ENCODE measurements around the gene RPS27L.

Gene RPS27L

DNA sequence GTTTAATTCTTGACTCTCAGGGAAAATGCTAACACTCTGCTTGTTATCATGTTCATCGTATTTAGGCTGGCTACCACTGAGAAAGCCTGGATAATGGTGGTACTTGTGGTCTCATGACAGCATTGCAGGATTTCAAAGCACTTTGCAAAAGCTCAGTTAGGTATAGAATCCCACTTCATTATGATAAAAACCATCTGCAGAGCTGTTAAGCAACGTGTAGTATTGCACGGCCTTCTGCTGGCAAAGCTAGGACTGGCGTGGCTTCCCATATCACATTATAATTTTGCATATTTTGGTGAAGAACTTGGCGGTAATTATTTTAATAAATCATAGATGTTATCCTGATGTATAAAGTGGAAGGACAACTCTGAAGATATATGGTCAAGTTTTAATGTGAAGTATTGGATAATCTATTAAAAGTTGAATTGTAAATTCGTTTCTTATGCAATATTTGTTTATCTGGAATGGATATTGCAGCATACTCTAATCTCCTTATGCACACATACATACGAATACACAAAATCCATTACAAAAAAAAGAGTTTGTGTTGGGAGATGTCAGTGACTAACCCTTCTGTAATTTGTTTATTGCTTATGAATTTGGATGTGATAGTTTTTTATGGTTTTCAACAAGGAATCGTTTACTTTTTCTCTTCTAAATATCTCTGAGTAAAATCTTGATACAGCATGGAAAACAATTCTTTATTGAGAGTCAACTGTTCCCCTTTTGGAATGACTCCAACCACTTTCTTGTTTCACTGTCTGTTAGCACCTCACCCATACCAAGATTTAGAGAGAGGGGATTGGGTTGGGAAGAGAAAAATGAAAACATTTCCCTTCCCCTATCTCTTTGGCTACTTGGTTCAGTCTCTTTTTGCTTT lies 41.3 kb upstream of the RPS27L start:
- H3K9me3 ChIP-seq (ENCODE audit: control insufficient read depth, insufficient read depth, low read depth, low read length) = no peaks in the 10 kb centered on the region
- H3K36me3 ChIP-seq (ENCODE audit: control insufficient read depth in 2 of 2, insufficient read depth in 1 of 2, low read length in 2 of 2) = no peaks in the 10 kb centered on the region
- peaks cover 10% of the 10 kb centered on the region; the same call in 1 of the 2 replicates for H3K4me1 ChIP-seq (ENCODE audit: control insufficient read depth, insufficient read depth, low read length)
- CTCF ChIA-PET = no interaction called here
- no peak overlapping the region for H3K27ac ChIP-seq (ENCODE audit: extremely low read depth, low read depth, low read length)
- POLR2A ChIA-PET = no interaction called here
- no peak overlapping the region for H3K4me3 ChIP-seq (ENCODE audit: low read depth, low read length)
- TF ChIP-seq, protein P1, sequence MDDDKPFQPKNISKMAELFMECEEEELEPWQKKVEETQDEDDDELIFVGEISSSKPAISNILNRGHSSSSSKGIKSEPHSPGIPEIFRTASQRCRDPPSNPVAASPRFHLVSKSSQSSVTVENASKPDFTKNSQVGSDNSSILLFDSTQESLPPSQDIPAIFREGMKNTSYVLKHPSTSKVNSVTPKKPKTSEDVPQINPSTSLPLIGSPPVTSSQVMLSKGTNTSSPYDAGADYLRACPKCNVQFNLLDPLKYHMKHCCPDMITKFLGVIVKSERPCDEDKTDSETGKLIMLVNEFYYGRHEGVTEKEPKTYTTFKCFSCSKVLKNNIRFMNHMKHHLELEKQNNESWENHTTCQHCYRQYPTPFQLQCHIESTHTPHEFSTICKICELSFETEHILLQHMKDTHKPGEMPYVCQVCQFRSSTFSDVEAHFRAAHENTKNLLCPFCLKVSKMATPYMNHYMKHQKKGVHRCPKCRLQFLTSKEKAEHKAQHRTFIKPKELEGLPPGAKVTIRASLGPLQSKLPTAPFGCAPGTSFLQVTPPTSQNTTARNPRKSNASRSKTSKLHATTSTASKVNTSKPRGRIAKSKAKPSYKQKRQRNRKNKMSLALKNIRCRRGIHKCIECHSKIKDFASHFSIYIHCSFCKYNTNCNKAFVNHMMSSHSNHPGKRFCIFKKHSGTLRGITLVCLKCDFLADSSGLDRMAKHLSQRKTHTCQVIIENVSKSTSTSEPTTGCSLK (tag by site-specific recombination; IDR thresholded peaks at IDR 0.05) = no peak
- no peak for TF ChIP-seq ZNF664 (tag by site-specific recombination; IDR thresholded peaks at IDR 0.05)
- TF ChIP-seq, protein P2, sequence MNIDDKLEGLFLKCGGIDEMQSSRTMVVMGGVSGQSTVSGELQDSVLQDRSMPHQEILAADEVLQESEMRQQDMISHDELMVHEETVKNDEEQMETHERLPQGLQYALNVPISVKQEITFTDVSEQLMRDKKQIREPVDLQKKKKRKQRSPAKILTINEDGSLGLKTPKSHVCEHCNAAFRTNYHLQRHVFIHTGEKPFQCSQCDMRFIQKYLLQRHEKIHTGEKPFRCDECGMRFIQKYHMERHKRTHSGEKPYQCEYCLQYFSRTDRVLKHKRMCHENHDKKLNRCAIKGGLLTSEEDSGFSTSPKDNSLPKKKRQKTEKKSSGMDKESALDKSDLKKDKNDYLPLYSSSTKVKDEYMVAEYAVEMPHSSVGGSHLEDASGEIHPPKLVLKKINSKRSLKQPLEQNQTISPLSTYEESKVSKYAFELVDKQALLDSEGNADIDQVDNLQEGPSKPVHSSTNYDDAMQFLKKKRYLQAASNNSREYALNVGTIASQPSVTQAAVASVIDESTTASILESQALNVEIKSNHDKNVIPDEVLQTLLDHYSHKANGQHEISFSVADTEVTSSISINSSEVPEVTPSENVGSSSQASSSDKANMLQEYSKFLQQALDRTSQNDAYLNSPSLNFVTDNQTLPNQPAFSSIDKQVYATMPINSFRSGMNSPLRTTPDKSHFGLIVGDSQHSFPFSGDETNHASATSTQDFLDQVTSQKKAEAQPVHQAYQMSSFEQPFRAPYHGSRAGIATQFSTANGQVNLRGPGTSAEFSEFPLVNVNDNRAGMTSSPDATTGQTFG (tag by site-specific recombination; IDR thresholded peaks at IDR 0.05; ENCODE audit: borderline replicate concordance) = no peak
- no peak for TF ChIP-seq ZNF571 (tag by site-specific recombination; IDR thresholded peaks at IDR 0.05)
- TF ChIP-seq ZNF133 (tag by site-specific recombination; IDR thresholded peaks at IDR 0.05) = no peak
- TF ChIP-seq, protein P3, sequence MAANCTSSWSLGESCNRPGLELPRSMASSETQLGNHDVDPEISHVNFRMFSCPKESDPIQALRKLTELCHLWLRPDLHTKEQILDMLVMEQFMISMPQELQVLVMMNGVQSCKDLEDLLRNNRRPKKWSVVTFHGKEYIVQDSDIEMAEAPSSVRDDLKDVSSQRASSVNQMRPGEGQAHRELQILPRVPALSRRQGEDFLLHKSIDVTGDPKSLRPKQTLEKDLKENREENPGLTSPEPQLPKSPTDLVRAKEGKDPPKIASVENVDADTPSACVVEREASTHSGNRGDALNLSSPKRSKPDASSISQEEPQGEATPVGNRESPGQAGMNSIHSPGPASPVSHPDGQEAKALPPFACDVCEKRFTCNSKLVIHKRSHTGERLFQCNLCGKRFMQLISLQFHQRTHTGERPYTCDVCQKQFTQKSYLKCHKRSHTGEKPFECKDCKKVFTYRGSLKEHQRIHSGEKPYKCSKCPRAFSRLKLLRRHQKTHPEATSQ (tag by site-specific recombination; IDR thresholded peaks at IDR 0.05) = no peak
- no peak for TF ChIP-seq ZNF529 (tag by site-specific recombination; IDR thresholded peaks at IDR 0.05; ENCODE audit: insufficient replicate concordance)
- no peak for TF ChIP-seq ZNF776 (tag by site-specific recombination; IDR thresholded peaks at IDR 0.05; ENCODE audit: borderline replicate concordance)
- TF ChIP-seq WT1 (tag by site-specific recombination; IDR thresholded peaks at IDR 0.05) = no peak
- TF ChIP-seq OSR2 (tag by site-specific recombination; IDR thresholded peaks at IDR 0.05) = peak; percentile 59; the same call in 1 of the 2 replicates
- 0 out of 2 replicates have a peak, but pooled peaks have one; percentile 18 for TF ChIP-seq ZNF610 (tag by site-specific recombination; IDR thresholded peaks at IDR 0.05; ENCODE audit: borderline replicate concordance)
- no peak for TF ChIP-seq ZNF76 (tag by site-specific recombination; IDR thresholded peaks at IDR 0.05; ENCODE audit: borderline replicate concordance, low read depth)
- TF ChIP-seq KLF10 (tag by site-specific recombination; IDR thresholded peaks at IDR 0.05) = no peak
- no peak for TF ChIP-seq ZNF561 (tag by site-specific recombination; IDR thresholded peaks at IDR 0.05; ENCODE audit: borderline replicate concordance)
- TF ChIP-seq, protein P4, sequence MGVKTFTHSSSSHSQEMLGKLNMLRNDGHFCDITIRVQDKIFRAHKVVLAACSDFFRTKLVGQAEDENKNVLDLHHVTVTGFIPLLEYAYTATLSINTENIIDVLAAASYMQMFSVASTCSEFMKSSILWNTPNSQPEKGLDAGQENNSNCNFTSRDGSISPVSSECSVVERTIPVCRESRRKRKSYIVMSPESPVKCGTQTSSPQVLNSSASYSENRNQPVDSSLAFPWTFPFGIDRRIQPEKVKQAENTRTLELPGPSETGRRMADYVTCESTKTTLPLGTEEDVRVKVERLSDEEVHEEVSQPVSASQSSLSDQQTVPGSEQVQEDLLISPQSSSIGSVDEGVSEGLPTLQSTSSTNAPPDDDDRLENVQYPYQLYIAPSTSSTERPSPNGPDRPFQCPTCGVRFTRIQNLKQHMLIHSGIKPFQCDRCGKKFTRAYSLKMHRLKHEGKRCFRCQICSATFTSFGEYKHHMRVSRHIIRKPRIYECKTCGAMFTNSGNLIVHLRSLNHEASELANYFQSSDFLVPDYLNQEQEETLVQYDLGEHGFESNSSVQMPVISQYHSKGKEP (tag by site-specific recombination; IDR thresholded peaks at IDR 0.05) = peak; percentile 70; the same call in 1 of the 2 replicates
- TF ChIP-seq, protein P5, sequence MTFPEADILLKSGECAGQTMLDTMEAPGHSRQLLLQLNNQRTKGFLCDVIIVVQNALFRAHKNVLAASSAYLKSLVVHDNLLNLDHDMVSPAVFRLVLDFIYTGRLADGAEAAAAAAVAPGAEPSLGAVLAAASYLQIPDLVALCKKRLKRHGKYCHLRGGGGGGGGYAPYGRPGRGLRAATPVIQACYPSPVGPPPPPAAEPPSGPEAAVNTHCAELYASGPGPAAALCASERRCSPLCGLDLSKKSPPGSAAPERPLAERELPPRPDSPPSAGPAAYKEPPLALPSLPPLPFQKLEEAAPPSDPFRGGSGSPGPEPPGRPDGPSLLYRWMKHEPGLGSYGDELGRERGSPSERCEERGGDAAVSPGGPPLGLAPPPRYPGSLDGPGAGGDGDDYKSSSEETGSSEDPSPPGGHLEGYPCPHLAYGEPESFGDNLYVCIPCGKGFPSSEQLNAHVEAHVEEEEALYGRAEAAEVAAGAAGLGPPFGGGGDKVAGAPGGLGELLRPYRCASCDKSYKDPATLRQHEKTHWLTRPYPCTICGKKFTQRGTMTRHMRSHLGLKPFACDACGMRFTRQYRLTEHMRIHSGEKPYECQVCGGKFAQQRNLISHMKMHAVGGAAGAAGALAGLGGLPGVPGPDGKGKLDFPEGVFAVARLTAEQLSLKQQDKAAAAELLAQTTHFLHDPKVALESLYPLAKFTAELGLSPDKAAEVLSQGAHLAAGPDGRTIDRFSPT (tag by site-specific recombination; IDR thresholded peaks at IDR 0.05) = no peak
- no peak for TF ChIP-seq ZNF549 (tag by site-specific recombination; IDR thresholded peaks at IDR 0.05)
- TF ChIP-seq FEZF1 (tag by site-specific recombination; IDR thresholded peaks at IDR 0.05) = no peak
- no peak for TF ChIP-seq ZNF248 (tag by site-specific recombination; IDR thresholded peaks at IDR 0.05)
- no peak for TF ChIP-seq ZNF37A (tag by site-specific recombination; IDR thresholded peaks at IDR 0.05)
- no peak for TF ChIP-seq ZNF530 (tag by site-specific recombination; IDR thresholded peaks at IDR 0.05; ENCODE audit: low read depth)
- TF ChIP-seq, protein P6, sequence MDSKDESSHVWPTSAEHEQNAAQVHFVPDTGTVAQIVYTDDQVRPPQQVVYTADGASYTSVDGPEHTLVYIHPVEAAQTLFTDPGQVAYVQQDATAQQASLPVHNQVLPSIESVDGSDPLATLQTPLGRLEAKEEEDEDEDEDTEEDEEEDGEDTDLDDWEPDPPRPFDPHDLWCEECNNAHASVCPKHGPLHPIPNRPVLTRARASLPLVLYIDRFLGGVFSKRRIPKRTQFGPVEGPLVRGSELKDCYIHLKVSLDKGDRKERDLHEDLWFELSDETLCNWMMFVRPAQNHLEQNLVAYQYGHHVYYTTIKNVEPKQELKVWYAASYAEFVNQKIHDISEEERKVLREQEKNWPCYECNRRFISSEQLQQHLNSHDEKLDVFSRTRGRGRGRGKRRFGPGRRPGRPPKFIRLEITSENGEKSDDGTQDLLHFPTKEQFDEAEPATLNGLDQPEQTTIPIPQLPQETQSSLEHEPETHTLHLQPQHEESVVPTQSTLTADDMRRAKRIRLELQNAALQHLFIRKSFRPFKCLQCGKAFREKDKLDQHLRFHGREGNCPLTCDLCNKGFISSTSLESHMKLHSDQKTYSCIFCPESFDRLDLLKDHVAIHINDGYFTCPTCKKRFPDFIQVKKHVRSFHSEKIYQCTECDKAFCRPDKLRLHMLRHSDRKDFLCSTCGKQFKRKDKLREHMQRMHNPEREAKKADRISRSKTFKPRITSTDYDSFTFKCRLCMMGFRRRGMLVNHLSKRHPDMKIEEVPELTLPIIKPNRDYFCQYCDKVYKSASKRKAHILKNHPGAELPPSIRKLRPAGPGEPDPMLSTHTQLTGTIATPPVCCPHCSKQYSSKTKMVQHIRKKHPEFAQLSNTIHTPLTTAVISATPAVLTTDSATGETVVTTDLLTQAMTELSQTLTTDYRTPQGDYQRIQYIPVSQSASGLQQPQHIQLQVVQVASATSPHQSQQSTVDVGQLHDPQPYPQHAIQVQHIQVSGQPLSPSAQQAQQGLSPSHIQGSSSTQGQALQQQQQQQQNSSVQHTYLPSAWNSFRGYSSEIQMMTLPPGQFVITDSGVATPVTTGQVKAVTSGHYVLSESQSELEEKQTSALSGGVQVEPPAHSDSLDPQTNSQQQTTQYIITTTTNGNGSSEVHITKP (tag by site-specific recombination; IDR thresholded peaks at IDR 0.05) = peak; percentile 94
- TF ChIP-seq ZNF132 (tag by site-specific recombination; IDR thresholded peaks at IDR 0.05; ENCODE audit: borderline replicate concordance) = no peak

All from HEK293 (cell line).